ENCODE measurements around the gene GNPTG. TPM values are rescaled to one million over a fixed set of nuclear protein-coding genes. Genes with fewer than 3 reads are reported as not detected.
A peak's percentile ranks its signal among the peaks of the same experiment; 100 is the strongest.

GNPTG gene
- total and polyA plus RNA-seq, 2 of the 8 experiments (the other 6 are each of a cell fraction or from before 2014, with no cell fraction given): 26.2 to 51.2 TPM

DNA sequence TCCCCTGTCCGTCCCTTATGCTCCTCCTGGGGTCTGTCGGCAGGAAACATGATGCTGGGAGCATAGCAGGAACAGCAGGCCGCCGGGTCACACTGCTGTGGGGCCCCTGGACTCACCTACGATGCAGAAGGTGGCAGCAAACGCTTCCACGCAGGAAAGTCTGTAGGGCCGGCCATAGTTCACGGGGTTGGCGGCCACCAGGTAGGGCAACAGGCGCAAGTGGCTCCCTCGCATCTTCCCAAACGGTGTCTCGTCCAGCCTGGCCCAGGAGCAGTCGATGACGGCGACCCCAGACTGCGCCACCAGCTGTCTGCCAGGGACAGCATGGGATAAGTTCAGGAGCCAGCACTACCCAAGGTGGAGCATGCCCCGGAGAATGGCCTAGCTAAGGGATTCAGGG is 1.0 kb upstream of the GNPTG start:
- no peak overlapping the region for H2BK120ac ChIP-seq (replicated peaks; ENCODE audit: low read depth, low read length)
- H3K36me3 ChIP-seq (ENCODE audit: control insufficient read depth in 2 of 4, insufficient read depth in 4 of 4, low read length in 3 of 4): peaks cover 4 to 9% (median 5%) of the 10 kb centered on the region in 4 experiments; a peak in 4 of 8 replicates
- no peaks in the 10 kb centered on the region for H3K9me3 ChIP-seq (ENCODE audit: insufficient read depth in 2 of 2, low read depth in 1 of 2, low read length in 1 of 2)
- no peak overlapping the region for H3K14ac ChIP-seq (ENCODE audit: insufficient read length)
- no peak overlapping the region for H2BK20ac ChIP-seq (ENCODE audit: low read length)
- no peak overlapping the region for H2AFZ ChIP-seq (ENCODE audit: low read length)
- no peak overlapping the region for H3K23ac ChIP-seq (ENCODE audit: insufficient read length)
- POLR2A ChIA-PET (ENCODE audit: partially characterized antibody): interaction anchor here (1.3 to 2.2 kb wide), 3 partner anchors 9 to 30 kb away, joined by 3 to 8 read pairs (median 5); no protein-coding TSS in a partner anchor
- no peak overlapping the region for H2BK5ac ChIP-seq (ENCODE audit: low read depth, low read length)
- H3K18ac ChIP-seq (ENCODE audit: extremely low read depth, low read length): no peak overlapping the region
- peak overlapping the region; percentile 89 for H4K8ac ChIP-seq (ENCODE audit: extremely low read depth, insufficient read depth, low read length)
- no peak overlapping the region for H2AK5ac ChIP-seq (ENCODE audit: low read depth, low read length)
- peak overlapping the region; percentile 69 for H3K4ac ChIP-seq (replicated peaks; ENCODE audit: insufficient read length, low read depth, low read length)
- peak overlapping the region; percentile 88 to 99 for H3K4me2 ChIP-seq (ENCODE audit: insufficient read depth in 1 of 2, low read depth in 2 of 2, low read length in 2 of 2)
- CTCF ChIA-PET (ENCODE audit: partially characterized antibody): interaction anchor here (1.0 to 11.1 kb wide), 3 partner anchors 14 to 35 kb away, joined by 3 to 52 read pairs (median 43); partner anchors contain the start of gene BAIAP3
- peaks cover 16% of the 10 kb centered on the region for H3K79me1 ChIP-seq (ENCODE audit: low read depth, low read length)
- peak overlapping the region; percentile 3 for H4K91ac ChIP-seq (replicated peaks; ENCODE audit: insufficient read length, low read length)
- no peak for FAIRE-seq
- peaks cover 0 to 13% of the 10 kb centered on the region in 2 experiments for H4K20me1 ChIP-seq (replicated peaks in 1 of 2; ENCODE audit: control insufficient read depth in 1 of 2, insufficient read depth in 2 of 2, low read length in 2 of 2)
- H3K23me2 ChIP-seq (ENCODE audit: low read depth, low read length): peaks cover 14% of the 10 kb centered on the region
- H3K4me1 ChIP-seq (replicated peaks in 1 of 4; ENCODE audit: control insufficient read depth in 3 of 4, insufficient read depth in 4 of 4, low read length in 3 of 4): peaks cover 0 to 7% (median 4%) of the 10 kb centered on the region in 4 experiments; a peak in 3 of 7 replicates
- no peak for DNase-seq (ENCODE audit: low read depth in 1 of 2, low spot score in 2 of 2)
- no peak overlapping the region for H2BK12ac ChIP-seq (ENCODE audit: low read depth, low read length)
- H3K56ac ChIP-seq (replicated peaks; ENCODE audit: insufficient read length, low read depth, low read length): no peak overlapping the region
- H3K79me2 ChIP-seq (ENCODE audit: control insufficient read depth in 1 of 2, insufficient read depth in 2 of 2, low read length in 2 of 2): peaks cover 0 to 42% of the 10 kb centered on the region in 2 experiments; a peak in 2 of 4 replicates
- TF ChIP-seq TEAD4 (IDR thresholded peaks at IDR 0.05; ENCODE audit: low read depth, low read length): no peak
- no peak for TF ChIP-seq MAFK (IDR thresholded peaks at IDR 0.05; ENCODE audit: low read depth, low read length)
- no peak for TF ChIP-seq YY1 (IDR thresholded peaks at IDR 0.05; ENCODE audit: low read depth, low read length)
- TF ChIP-seq CTCF (IDR thresholded peaks at IDR 0.05; ENCODE audit: control extremely low read depth in 1 of 3, insufficient read depth in 1 of 3, low read depth in 1 of 3, low read length in 3 of 3): no peak
- no peak for TF ChIP-seq SP4 (IDR thresholded peaks at IDR 0.05; ENCODE audit: low read length)
- TF ChIP-seq CTBP2 (IDR thresholded peaks at IDR 0.05; ENCODE audit: borderline replicate concordance, insufficient read depth, insufficient read length, low read length): no peak
- WGBS, 2 experiments (ENCODE audit: extremely low coverage in 1 of 2, insufficient coverage in 1 of 2, insufficient read length in 1 of 2, insufficient replicate concordance in 2 of 2, low coverage in 1 of 2, low lambda C conversion rate in 2 of 2, missing lambda C conversion rate in 1 of 2): 88% methylated on average over 19 of the region's 19 CpGs; no CpG with 5 or more reads in 1 of the 2 experiments
- peak overlapping the region; percentile 74 to 97 (median 88) for H3K4me3 ChIP-seq (ENCODE audit: extremely low read depth in 1 of 4, insufficient read depth in 2 of 4, low read depth in 3 of 4, low read length in 4 of 4)
- peak overlapping the region in 2 of 4 experiments; percentile 72 to 76; a peak in 2 of 7 replicates for H3K9ac ChIP-seq (replicated peaks in 1 of 4; ENCODE audit: extremely low read depth in 1 of 4, low read depth in 3 of 4, low read length in 3 of 4)
- H4K5ac ChIP-seq (ENCODE audit: insufficient read length, low read depth, low read length): no peak overlapping the region
- H3K27ac ChIP-seq (ENCODE audit: low read depth, low read length): no peak overlapping the region
- no peak overlapping the region for H2BK15ac ChIP-seq (ENCODE audit: low read length)
- H3K27me3 ChIP-seq (replicated peaks in 1 of 4; ENCODE audit: control insufficient read depth in 3 of 4, extremely low read depth in 1 of 4, insufficient read depth in 3 of 4, low read length in 3 of 4): no peaks in the 10 kb centered on the region
